SH-SY5Y (cell line): ENCODE results near the gene MLH3.

Experiments used
- GATA2 ChIP-seq: IDR thresholded peaks from 2 replicates; pipeline ENCODE4 v1.6.1; 2011; ENCODE audit warnings: mild to moderate bottlenecking, low read depth, low read length
- GATA3 ChIP-seq: IDR thresholded peaks from 2 replicates; pipeline ENCODE4 v1.6.1; 2011; ENCODE audit warnings: low read depth, mild to moderate bottlenecking, low read length, moderate library complexity

- TF ChIP-seq GATA2 (no peak), GATA3 (no peak)
Observed at GRCh38 chr14:74980731-74981461, 70.4 kb downstream of the MLH3 start.
